GM13977 (cell line): ENCODE measurements around the gene NDFIP2.

Experiments used
- DNase-seq: peaks from one replicate; pipeline ENCODE4 v3.0.0; 2012; ENCODE audit warnings: low spot score
- in situ Hi-C: fragments of 300-500 bp; cut with MboI; formaldehyde crosslinking; loops from one replicate; pipeline ENCODE4 v1.12.0; 2022; ENCODE audit warnings: low sequenced_read_pairs, low pct_unique_long_range_greater_than_20kb, mixed read lengths, inconsistent platforms; ENCODE audit not compliant: unreplicated experiment
- TF ChIP-seq, protein P1 (sequence below): IDR thresholded peaks from 2 replicates; pipeline ENCODE4 v1.5.1; 2012; ENCODE audit warnings: mild to moderate bottlenecking, control low read depth; ENCODE audit not compliant: insufficient read depth; ENCODE audit errors: extremely low read depth, missing control alignments

The NDFIP2 gene

DNA sequence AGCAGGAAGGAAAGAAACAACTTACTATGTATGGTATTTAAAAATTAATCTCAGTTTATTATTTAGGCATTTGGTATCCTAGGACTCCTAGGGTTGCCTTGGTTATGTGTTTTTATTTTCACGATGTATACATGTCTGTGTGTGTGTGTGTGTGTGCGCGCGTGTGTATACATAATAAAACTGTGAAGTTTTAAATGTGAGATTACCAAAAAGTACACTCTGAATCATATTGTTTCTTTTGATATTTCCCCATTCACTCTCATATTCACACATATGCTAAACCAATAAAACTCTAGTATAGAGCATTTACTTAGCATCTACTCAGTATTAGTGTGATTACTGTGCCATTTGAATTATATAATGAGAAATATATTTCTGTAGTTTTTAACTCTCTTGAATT is 30.8 kb upstream of the NDFIP2 start:
- TF ChIP-seq, protein P1, sequence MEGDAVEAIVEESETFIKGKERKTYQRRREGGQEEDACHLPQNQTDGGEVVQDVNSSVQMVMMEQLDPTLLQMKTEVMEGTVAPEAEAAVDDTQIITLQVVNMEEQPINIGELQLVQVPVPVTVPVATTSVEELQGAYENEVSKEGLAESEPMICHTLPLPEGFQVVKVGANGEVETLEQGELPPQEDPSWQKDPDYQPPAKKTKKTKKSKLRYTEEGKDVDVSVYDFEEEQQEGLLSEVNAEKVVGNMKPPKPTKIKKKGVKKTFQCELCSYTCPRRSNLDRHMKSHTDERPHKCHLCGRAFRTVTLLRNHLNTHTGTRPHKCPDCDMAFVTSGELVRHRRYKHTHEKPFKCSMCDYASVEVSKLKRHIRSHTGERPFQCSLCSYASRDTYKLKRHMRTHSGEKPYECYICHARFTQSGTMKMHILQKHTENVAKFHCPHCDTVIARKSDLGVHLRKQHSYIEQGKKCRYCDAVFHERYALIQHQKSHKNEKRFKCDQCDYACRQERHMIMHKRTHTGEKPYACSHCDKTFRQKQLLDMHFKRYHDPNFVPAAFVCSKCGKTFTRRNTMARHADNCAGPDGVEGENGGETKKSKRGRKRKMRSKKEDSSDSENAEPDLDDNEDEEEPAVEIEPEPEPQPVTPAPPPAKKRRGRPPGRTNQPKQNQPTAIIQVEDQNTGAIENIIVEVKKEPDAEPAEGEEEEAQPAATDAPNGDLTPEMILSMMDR, result no peak
- no peak for DNase-seq
- in situ Hi-C loops, result no loop called here

DNA sequence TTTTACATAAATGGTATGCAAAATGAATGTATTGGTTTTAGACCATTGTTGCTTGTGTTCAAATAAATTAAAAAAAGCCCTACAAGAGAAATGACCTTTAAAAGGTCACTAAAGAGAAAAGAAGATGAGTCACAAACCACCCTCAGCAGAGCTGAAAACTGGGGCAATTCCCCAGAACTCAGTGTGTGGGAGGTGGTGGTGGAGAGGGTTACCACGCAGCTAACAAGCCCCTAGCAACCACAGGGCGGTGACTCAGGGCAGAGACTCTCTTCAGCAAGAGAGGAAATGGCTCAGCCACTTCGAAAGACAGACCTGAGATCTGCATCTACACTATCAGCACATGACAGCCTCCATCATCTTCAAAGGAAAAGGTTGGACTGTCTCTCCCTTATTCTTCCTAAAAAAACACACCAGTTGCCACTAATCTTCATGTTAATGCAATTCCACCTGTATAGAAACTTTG is 29.4 kb upstream of the NDFIP2 start:
- in situ Hi-C loops, result no loop called here
- TF ChIP-seq, protein P1, result no peak
- DNase-seq, result peak; percentile 65

DNA sequence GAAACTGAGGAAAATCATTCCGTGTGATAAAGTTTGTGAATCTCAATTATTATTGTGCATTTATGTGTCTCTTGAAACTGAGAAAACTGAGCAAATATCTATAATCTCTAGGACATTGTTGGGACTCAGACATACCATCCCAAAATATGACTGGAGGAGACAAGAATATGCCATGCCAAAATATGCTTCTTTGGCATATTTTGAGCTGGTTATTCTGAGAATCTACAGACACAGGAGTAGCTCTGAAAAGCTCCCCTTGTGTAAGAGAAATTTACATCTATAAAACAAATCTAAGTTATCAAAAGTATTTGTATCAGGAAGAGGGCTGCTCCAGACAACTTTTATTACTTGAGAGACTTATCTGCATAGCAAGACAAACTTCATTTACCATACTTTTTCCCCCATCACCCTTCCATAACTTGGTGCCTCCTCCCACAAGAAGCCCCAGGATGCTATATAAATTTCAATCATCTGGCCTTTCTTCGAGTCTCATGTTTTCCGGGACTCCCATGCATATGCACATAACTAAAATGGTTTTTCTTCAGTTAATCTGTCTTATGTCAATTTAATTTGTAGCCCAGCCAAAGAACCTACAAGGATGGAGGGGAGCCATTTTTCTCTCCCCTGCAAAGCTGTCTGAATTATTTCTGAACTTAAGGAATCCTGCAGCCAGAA is 28.6 kb upstream of the NDFIP2 start:
- TF ChIP-seq, protein P1, result no peak
- in situ Hi-C loops, result no loop called here
- DNase-seq, result no peak

DNA sequence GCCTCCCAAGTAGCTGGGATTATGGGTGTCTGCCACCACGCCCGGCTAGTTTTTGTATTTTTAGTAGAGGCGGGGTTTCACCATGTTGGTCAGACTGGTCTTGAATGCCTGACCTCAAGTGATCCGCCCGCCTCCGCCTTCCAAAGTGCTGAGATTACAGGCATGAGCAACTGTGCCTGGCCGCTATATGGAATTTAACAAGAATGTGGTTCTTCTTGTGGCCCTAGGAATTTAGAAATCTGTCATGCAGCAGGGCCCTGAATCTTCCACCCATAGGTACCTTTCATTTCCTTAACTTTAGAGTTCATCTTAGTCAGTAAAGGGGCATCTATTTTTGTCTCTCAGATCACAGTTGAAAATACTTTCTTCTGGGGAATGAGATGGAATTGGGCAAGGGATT is 25.6 kb upstream of the NDFIP2 start:
- in situ Hi-C loops, result no loop called here
- TF ChIP-seq, protein P1, result no peak
- no peak for DNase-seq

DNA sequence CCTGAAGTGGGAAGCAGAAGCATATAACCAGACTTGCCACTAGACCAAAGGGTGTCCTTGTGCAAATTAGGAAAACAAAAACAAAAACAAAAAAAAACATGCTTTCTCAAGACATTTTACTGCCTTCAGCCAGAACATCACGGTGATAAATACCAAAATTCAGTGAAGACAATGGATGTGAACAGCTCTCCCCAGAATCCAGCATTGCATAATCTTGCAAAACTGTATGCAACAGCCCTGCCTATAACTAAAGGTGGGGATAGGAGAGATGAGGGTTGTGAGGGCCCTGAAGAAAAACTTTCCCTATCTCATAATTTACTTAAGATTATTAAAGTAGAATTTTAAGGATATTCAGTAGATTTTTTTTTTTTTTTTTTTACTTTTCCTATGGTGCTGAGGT is 24.9 kb upstream of the NDFIP2 start:
- TF ChIP-seq, protein P1, result no peak
- in situ Hi-C loops, result no loop called here
- no peak for DNase-seq

DNA sequence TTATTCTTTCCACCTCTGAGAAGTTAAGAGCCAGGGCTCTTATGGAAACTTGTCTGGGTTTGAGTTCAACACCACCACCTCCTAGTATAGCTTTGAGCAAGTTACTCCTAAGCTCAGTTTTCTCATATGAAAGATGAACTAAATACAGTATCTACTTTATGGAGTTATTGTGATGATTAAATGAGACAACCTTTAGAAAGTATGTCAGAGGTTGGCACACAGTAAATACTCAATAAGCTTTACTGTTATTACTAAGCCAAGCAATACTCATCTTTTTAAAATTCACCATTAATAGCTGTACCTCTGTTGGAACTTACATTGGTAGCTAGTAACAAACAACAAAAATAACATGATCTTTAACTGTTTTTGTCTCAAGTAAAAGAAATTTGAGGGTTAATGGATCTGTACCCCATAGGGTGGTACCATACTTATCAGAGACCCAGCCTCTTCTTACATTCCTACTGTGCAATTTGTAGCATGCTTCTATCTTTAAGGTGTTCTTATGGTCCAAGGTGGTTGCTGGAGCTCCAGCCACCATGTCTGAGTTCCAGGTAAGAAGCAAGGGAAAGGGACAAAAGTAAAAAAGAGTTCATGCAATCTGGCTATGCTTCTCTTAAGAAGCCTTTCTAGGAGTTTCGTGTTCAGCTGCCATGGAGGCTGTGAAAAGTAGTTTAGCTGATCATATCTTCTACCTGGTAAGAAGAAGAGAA is 24.1 kb upstream of the NDFIP2 start:
- TF ChIP-seq, protein P1, result no peak
- no peak for DNase-seq
- in situ Hi-C loops, result no loop called here
